Measurements from ENCODE around the gene FBXL13.
"Not testable (repeated sequence)": the region's sequence is repeated elsewhere in the genome, so short reads cannot be mapped to it uniquely, and the experiment has no call there.

FBXL13 gene

DNA sequence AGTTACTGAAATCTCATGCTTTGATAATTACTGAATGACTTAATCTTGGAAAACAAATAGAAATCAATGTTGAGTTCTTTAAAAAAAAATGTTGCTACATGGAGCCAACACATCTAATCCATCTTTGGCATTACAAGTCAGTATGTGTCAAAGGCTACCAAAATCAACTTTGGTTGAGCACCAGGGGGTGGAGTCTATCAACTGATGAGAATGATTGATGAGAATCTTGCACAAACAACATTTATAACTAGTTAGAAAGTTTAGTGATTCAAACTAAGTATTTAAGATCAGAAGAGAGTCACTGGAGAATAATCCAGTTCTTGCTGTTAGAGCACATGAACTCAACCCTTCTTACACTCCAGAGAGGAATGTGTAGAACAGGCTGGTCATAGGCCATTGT, 232.3 kb downstream of the FBXL13 start:
- Histone ChIP-seq H3K9ac (no peak overlapping the region), H3K4me3 (IDR thresholded peaks at IDR 0.05; ENCODE audit: insufficient read depth, low read depth, low read length) (no peak overlapping the region), H3K4me2 (peak overlapping the region; percentile 61; the same call in 1 of the 2 replicates), H3K79me2 (ENCODE audit: insufficient read depth, low read depth) (no peaks in the 10 kb centered on the region), H3K27me3 (ENCODE audit: insufficient read depth, low read depth) (no peaks in the 10 kb centered on the region), H4K20me1 (ENCODE audit: insufficient read depth) (no peaks in the 10 kb centered on the region), H2AFZ (ENCODE audit: low read depth) (no peak overlapping the region), H3K36me3 (ENCODE audit: insufficient read depth) (no peaks in the 10 kb centered on the region), H3K27ac (peak overlapping the region; percentile 77), H3K4me1 (ENCODE audit: low read depth, poor library complexity, severe bottlenecking) (peaks cover 100% of the 10 kb centered on the region)
- TF ChIP-seq, protein P1, sequence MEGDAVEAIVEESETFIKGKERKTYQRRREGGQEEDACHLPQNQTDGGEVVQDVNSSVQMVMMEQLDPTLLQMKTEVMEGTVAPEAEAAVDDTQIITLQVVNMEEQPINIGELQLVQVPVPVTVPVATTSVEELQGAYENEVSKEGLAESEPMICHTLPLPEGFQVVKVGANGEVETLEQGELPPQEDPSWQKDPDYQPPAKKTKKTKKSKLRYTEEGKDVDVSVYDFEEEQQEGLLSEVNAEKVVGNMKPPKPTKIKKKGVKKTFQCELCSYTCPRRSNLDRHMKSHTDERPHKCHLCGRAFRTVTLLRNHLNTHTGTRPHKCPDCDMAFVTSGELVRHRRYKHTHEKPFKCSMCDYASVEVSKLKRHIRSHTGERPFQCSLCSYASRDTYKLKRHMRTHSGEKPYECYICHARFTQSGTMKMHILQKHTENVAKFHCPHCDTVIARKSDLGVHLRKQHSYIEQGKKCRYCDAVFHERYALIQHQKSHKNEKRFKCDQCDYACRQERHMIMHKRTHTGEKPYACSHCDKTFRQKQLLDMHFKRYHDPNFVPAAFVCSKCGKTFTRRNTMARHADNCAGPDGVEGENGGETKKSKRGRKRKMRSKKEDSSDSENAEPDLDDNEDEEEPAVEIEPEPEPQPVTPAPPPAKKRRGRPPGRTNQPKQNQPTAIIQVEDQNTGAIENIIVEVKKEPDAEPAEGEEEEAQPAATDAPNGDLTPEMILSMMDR (conservative IDR thresholded peaks at IDR 0.05; ENCODE audit: low read depth, low read length) = no peak

DNA sequence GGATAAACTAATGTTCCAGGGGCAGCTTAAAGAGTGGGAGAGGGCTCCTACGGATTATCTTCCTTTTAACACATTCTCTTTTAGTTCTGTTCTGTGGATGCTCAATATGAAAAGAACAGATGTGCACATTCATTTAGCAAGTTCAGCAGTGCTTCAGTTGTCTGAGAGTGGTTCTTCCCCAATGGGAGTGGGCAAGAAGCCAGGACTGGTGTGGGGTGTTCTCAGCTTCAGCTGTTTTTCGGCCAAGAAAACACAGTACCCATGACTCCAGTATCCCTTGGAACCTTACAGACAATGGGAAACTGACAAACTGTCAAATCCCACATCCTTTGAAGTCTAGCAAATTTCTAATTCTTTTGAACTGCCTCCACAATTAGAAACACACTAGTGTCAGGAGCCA, 233.3 kb downstream of the FBXL13 start:
- H3K27me3 ChIP-seq (ENCODE audit: insufficient read depth, low read depth) = no peaks in the 10 kb centered on the region
- no peaks in the 10 kb centered on the region for H3K79me2 ChIP-seq (ENCODE audit: insufficient read depth, low read depth)
- H3K4me1 ChIP-seq (ENCODE audit: low read depth, poor library complexity, severe bottlenecking) = peaks cover 100% of the 10 kb centered on the region
- H3K4me3 ChIP-seq (IDR thresholded peaks at IDR 0.05; ENCODE audit: insufficient read depth, low read depth, low read length) = no peak overlapping the region
- H3K4me2 ChIP-seq = peak overlapping the region; percentile 61
- H3K36me3 ChIP-seq (ENCODE audit: insufficient read depth) = no peaks in the 10 kb centered on the region
- peak overlapping the region; percentile 77 for H3K27ac ChIP-seq
- TF ChIP-seq, protein P1 (conservative IDR thresholded peaks at IDR 0.05; ENCODE audit: low read depth, low read length) = no peak
- peak overlapping the region; percentile 11; the same call in 1 of the 2 replicates for H3K9ac ChIP-seq
- H4K20me1 ChIP-seq (ENCODE audit: insufficient read depth) = no peaks in the 10 kb centered on the region
- H2AFZ ChIP-seq (ENCODE audit: low read depth) = no peak overlapping the region

DNA sequence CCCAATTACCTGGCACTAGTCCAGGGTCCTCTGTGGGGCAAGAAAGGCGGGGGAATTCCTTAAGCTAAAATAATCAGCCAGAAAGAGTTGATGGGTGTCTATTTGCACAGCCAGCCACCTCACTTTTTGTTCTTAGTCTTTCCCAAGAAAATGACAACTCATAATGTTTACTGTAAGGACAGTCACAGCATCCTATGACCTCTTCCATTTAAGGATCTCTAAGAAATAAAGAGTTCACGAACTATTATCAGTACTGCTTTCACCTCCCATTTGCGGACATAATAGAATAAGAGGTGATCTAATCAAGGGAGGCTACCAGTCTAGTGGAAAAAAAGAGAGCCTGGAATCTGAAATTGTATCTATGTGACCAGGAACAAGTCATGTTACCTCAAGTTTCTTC, 234.2 kb downstream of the FBXL13 start:
- TF ChIP-seq, protein P1 (conservative IDR thresholded peaks at IDR 0.05; ENCODE audit: low read depth, low read length) = no peak
- Histone ChIP-seq H3K4me3 (IDR thresholded peaks at IDR 0.05; ENCODE audit: insufficient read depth, low read depth, low read length) (no peak overlapping the region), H3K27ac (peak overlapping the region; percentile 77)

DNA sequence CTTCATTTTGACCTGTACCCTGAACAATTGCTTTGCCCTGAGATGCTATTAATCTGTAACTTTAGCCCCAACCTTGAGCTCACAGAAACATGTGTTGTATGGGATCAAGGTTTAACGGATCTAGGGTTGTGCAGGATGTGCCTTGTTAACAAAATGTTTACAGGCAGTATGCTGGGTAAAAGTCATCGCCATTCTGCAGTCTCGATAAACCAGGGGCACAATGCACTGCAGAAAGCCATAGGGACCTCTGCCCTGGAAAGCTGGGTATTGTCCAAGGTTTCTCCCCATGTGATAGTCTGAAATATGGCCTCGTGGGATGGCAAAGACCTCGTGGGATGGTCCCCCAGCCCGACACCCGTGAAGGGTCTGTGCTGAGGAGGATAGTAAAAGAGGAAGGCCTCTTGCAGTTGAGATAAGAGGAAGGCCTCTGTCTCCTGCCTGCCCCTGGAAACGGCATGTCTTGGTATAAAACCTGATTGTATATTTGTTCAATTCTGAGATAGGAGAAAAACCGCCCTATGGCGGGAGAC, 236.0 kb downstream of the FBXL13 start:
- H3K9ac ChIP-seq; H3K27me3 ChIP-seq (ENCODE audit: insufficient read depth, low read depth); H3K4me2 ChIP-seq; H3K36me3 ChIP-seq (ENCODE audit: insufficient read depth); H2AFZ ChIP-seq (ENCODE audit: low read depth); H3K79me2 ChIP-seq (ENCODE audit: insufficient read depth, low read depth); H3K27ac ChIP-seq; H3K4me3 ChIP-seq (IDR thresholded peaks at IDR 0.05; ENCODE audit: insufficient read depth, low read depth, low read length); H4K20me1 ChIP-seq (ENCODE audit: insufficient read depth): not testable (repeated sequence)
- H3K4me1 ChIP-seq (ENCODE audit: low read depth, poor library complexity, severe bottlenecking) = peaks cover 99% of the 10 kb centered on the region

More for the DNA sequence above, 234.2 kb downstream of the FBXL13 start:
- H2AFZ ChIP-seq (ENCODE audit: low read depth) = 0 out of 2 replicates have a peak overlapping the region, but pooled peaks have one; percentile 4
- H3K4me2 ChIP-seq = peak overlapping the region; percentile 61
- H4K20me1 ChIP-seq (ENCODE audit: insufficient read depth) = no peaks in the 10 kb centered on the region
- H3K27me3 ChIP-seq (ENCODE audit: insufficient read depth, low read depth) = no peaks in the 10 kb centered on the region
- no peaks in the 10 kb centered on the region for H3K79me2 ChIP-seq (ENCODE audit: insufficient read depth, low read depth)
- no peaks in the 10 kb centered on the region for H3K36me3 ChIP-seq (ENCODE audit: insufficient read depth)
- peak overlapping the region; percentile 11; the same call in 1 of the 2 replicates for H3K9ac ChIP-seq
- peaks cover 99% of the 10 kb centered on the region for H3K4me1 ChIP-seq (ENCODE audit: low read depth, poor library complexity, severe bottlenecking)

DNA sequence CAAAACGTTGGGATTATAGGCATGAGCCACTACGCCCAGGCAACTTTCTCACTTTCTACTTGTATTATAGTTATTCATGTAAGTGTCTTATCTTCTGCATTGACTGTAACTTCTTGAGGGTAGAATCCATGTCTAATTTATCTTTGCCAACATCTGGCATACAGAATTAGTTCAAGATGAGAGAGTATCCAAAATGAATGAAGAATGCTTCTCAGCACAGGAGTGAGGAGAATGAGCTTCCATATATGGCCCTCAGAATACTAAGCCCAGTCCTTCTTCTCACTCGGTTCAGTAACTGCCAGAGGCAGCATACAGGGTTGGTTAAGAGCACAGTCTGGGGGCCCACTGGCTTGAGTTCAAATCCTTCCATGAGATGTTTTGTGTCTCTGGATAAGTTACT, 236.8 kb downstream of the FBXL13 start:
- no peak overlapping the region for H2AFZ ChIP-seq (ENCODE audit: low read depth)
- H4K20me1 ChIP-seq (ENCODE audit: insufficient read depth) = no peaks in the 10 kb centered on the region
- no peak overlapping the region for H3K4me3 ChIP-seq (IDR thresholded peaks at IDR 0.05; ENCODE audit: insufficient read depth, low read depth, low read length)
- H3K4me2 ChIP-seq = no peak overlapping the region
- H3K4me1 ChIP-seq (ENCODE audit: low read depth, poor library complexity, severe bottlenecking) = peaks cover 99% of the 10 kb centered on the region
- H3K27me3 ChIP-seq (ENCODE audit: insufficient read depth, low read depth) = no peaks in the 10 kb centered on the region
- TF ChIP-seq, protein P1 (conservative IDR thresholded peaks at IDR 0.05; ENCODE audit: low read depth, low read length) = no peak
- no peaks in the 10 kb centered on the region for H3K36me3 ChIP-seq (ENCODE audit: insufficient read depth)
- no peak overlapping the region for H3K27ac ChIP-seq
- no peaks in the 10 kb centered on the region for H3K79me2 ChIP-seq (ENCODE audit: insufficient read depth, low read depth)
- H3K9ac ChIP-seq = no peak overlapping the region
